GM12878 (cell line): ENCODE results near the gene EIF2A.

Experiments used
- ATF3 ChIP-seq: IDR thresholded peaks from 2 replicates; pipeline ENCODE4 v1.6.1; 2011; ENCODE audit warnings: low read depth, mild to moderate bottlenecking, low read length, moderate library complexity, borderline replicate concordance; ENCODE audit errors: extremely low read depth
- CTCF ChIP-seq, 3 experiments: IDR thresholded peaks in 2 of 3; conservative IDR thresholded peaks in 1 of 3; 2 replicates each; pipeline ENCODE4 v1.5.1; 2011; ENCODE audit warnings: low read depth in 3 of 3, low read length in 3 of 3, mild to moderate bottlenecking in 3 of 3, control low read depth in 2 of 3, moderate library complexity in 2 of 3, inconsistent platforms in 1 of 3, mixed read lengths in 1 of 3; ENCODE audit not compliant: control insufficient read depth in 2 of 3, insufficient read depth in 1 of 3; ENCODE audit errors: extremely low read depth in 1 of 3
- EGR1 ChIP-seq, 2 experiments: IDR thresholded peaks; 1 replicate in 1 of 2; 2 replicates in 1 of 2; pipeline ENCODE4 v1.6.1; 2011 to 2012; ENCODE audit warnings: low read depth in 2 of 2, low read length in 2 of 2, borderline replicate concordance in 1 of 2, mild to moderate bottlenecking in 1 of 2, moderate library complexity in 1 of 2

- TF ChIP-seq ATF3, result no peak
- TF ChIP-seq EGR1 (IDR thresholded peaks at IDR 0.05; ENCODE audit: borderline replicate concordance in 1 of 2, low read depth in 2 of 2, low read length in 2 of 2), result no peak
- peak; percentile 13 to 48 (median 33); a peak in 4 of 6 replicates for TF ChIP-seq CTCF (IDR thresholded peaks at IDR 0.05 in 2 of 3, conservative IDR thresholded peaks at IDR 0.05 in 1 of 3; ENCODE audit: control insufficient read depth in 2 of 3, extremely low read depth in 1 of 3, insufficient read depth in 1 of 3, low read depth in 3 of 3, low read length in 3 of 3)
Observed at GRCh38 chr3:150528354-150528797, 18.2 kb upstream of the EIF2A start.
